ENCODE results near the gene TREML1.
"Not testable (repeated sequence)": the region's sequence is repeated elsewhere in the genome, so short reads cannot be mapped to it uniquely, and the experiment has no call there.

DNA sequence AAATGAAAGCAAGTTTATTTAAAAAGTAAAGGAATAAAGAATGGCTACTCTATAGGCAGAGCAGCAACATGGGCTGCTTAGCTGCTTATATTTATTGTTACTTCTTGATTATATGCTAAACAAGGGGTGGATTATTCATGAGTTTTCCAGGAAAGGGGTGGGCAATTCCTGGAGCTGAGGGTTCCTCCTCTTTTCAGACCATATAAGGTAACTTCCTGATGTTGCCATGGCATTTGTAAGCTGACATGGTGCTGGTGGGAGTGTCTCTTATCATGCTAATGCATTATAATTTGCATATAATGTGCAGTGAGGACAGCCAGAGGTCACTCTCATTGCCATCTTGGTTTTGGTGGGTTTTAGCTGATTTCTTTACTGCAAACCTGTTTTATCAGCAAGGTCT lies 34.9 kb upstream of the TREML1 start:
- TF ChIP-seq, protein P1, sequence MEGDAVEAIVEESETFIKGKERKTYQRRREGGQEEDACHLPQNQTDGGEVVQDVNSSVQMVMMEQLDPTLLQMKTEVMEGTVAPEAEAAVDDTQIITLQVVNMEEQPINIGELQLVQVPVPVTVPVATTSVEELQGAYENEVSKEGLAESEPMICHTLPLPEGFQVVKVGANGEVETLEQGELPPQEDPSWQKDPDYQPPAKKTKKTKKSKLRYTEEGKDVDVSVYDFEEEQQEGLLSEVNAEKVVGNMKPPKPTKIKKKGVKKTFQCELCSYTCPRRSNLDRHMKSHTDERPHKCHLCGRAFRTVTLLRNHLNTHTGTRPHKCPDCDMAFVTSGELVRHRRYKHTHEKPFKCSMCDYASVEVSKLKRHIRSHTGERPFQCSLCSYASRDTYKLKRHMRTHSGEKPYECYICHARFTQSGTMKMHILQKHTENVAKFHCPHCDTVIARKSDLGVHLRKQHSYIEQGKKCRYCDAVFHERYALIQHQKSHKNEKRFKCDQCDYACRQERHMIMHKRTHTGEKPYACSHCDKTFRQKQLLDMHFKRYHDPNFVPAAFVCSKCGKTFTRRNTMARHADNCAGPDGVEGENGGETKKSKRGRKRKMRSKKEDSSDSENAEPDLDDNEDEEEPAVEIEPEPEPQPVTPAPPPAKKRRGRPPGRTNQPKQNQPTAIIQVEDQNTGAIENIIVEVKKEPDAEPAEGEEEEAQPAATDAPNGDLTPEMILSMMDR (IDR thresholded peaks at IDR 0.05): not testable (repeated sequence)
- TF ChIP-seq POLR2A, EP300, POLR2AphosphoS5 (IDR thresholded peaks at IDR 0.05): not testable (repeated sequence)

Measured in sigmoid colon (tissue), 4 donors.